Measurements from ENCODE around the gene NGFR. TPM values are rescaled to one million over a fixed set of nuclear protein-coding genes. Genes with fewer than 3 reads are reported as not detected.

Gene NGFR
- total RNA-seq, 1 experiment from 2014 or later, result 60.6 TPM

DNA sequence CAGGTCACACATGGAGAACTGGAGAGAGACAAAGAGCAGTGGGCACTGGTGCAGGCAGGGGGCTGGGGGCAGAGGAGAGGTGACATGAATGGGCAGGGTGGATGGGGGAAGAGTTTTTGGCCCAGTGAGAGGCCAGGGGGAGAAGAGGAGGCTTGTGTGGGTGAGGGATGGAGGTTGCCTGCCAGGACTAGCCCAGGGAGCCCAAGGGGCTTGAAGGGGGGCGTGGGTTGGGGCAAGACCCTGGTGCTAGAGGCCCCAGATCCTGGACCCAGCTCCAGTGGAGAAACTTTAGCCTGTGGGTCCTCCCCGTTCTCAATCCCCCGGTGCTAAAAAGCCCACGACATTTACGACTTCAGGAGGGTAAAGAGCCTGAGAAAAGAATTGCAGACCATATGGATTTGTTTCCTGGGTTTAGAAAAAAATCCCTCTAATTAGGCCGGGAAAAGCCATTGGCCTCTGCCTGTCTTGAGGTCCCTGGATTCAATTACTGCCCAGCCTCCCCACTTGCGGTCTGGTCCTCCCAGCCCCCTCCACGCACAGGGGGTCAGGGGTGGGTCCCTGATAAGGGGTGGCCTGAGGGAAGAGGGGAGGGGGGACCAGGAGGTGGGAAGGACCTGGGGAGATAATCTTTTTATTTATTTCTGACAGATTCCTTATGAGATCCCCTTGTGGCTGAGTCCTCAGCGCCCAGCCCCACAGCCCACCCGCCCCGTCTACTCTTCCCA lies 33.0 kb downstream of the NGFR start:
- intact Hi-C loops (cut with micrococcal nuclease; ENCODE audit: unreplicated experiment), result no loop called here
- ChIA-PET CTCF (no interaction called here), POLR2A (ENCODE audit: low non-redundant PET) (interaction anchor here (0.6 kb wide), 1 partner anchor 115 kb away, joined by 3 read pairs; no protein-coding TSS in a partner anchor)
- no peaks in the 10 kb centered on the region for H3K36me3 ChIP-seq (ENCODE audit: insufficient read depth, low read length, poor library complexity, severe bottlenecking)
- H3K4me1 ChIP-seq (ENCODE audit: insufficient read depth, low read length, poor library complexity, severe bottlenecking), result no peaks in the 10 kb centered on the region
- no peak overlapping the region for H3K27ac ChIP-seq (ENCODE audit: low read depth, low read length, poor library complexity, severe bottlenecking)
- TF ChIP-seq EZH2 (IDR thresholded peaks at IDR 0.05; ENCODE audit: borderline replicate concordance, low read depth, low read length, poor library complexity, severe bottlenecking) (no peak), CTCF (conservative IDR thresholded peaks at IDR 0.05; ENCODE audit: low read depth, low read length) (no peak)
- H3K9me3 ChIP-seq (ENCODE audit: low read depth, low read length, poor library complexity, severe bottlenecking), result no peaks in the 10 kb centered on the region
- BruUV-seq (replicated peaks), result no TSS peak
- no peaks in the 10 kb centered on the region for H3K27me3 ChIP-seq (replicated peaks; ENCODE audit: insufficient read depth, low read depth, low read length, poor library complexity)
- H3K4me3 ChIP-seq (ENCODE audit: low read depth, low read length, poor library complexity, severe bottlenecking), result no peak overlapping the region
- no peak for DNase-seq (ENCODE audit: low spot score)

DNA sequence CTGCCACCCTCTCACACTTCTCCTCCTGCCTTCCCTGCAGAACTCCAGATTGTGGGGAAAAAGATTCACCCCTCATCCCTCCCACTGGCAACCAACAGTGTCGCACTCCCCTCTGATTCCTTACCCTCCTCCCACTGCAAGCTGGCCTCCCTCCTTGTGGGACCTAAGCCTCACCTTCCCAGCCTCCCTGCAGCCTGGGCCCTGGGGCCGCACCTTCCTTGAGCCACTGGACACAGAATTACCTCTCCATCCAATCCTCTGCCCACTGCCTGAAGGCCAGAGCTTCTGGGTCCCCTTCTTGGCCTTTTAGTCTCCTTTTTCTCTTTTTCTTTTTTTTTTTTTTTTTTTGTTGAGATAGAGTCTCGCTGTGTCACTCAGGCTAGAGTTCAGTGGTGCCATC lies 33.9 kb downstream of the NGFR start:
- Histone ChIP-seq H3K4me1 (ENCODE audit: insufficient read depth, low read length, poor library complexity, severe bottlenecking) (no peaks in the 10 kb centered on the region), H3K27ac (ENCODE audit: low read depth, low read length, poor library complexity, severe bottlenecking) (no peak overlapping the region), H3K27me3 (replicated peaks; ENCODE audit: insufficient read depth, low read depth, low read length, poor library complexity) (no peaks in the 10 kb centered on the region), H3K9me3 (ENCODE audit: low read depth, low read length, poor library complexity, severe bottlenecking) (no peaks in the 10 kb centered on the region), H3K36me3 (ENCODE audit: insufficient read depth, low read length, poor library complexity, severe bottlenecking) (no peaks in the 10 kb centered on the region), H3K4me3 (ENCODE audit: low read depth, low read length, poor library complexity, severe bottlenecking) (no peak overlapping the region)
- intact Hi-C loops (cut with micrococcal nuclease; ENCODE audit: unreplicated experiment), result no loop called here
- DNase-seq (ENCODE audit: low spot score), result no peak
- CTCF ChIA-PET, result interaction anchor here (0.7 kb wide), 1 partner anchor 121 kb away, joined by 5 read pairs; no protein-coding TSS in a partner anchor
- no peak for TF ChIP-seq CTCF (conservative IDR thresholded peaks at IDR 0.05; ENCODE audit: low read depth, low read length)
- TF ChIP-seq EZH2 (IDR thresholded peaks at IDR 0.05; ENCODE audit: borderline replicate concordance, low read depth, low read length, poor library complexity, severe bottlenecking), result no peak
- BruUV-seq (replicated peaks), result no TSS peak
- POLR2A ChIA-PET (ENCODE audit: low non-redundant PET), result no interaction called here

- no peak for DNase-seq (ENCODE audit: low spot score)
- Histone ChIP-seq H3K27me3 (replicated peaks; ENCODE audit: insufficient read depth, low read depth, low read length, poor library complexity) (peaks cover 5% of the 10 kb centered on the region), H3K9me3 (ENCODE audit: low read depth, low read length, poor library complexity, severe bottlenecking) (no peaks in the 10 kb centered on the region), H3K4me1 (ENCODE audit: insufficient read depth, low read length, poor library complexity, severe bottlenecking) (no peaks in the 10 kb centered on the region), H3K4me3 (ENCODE audit: low read depth, low read length, poor library complexity, severe bottlenecking) (no peak overlapping the region), H3K36me3 (ENCODE audit: insufficient read depth, low read length, poor library complexity, severe bottlenecking) (no peaks in the 10 kb centered on the region), H3K27ac (ENCODE audit: low read depth, low read length, poor library complexity, severe bottlenecking) (no peak overlapping the region)
- TF ChIP-seq CTCF (conservative IDR thresholded peaks at IDR 0.05; ENCODE audit: low read depth, low read length) (no peak), EZH2 (IDR thresholded peaks at IDR 0.05; ENCODE audit: borderline replicate concordance, low read depth, low read length, poor library complexity, severe bottlenecking) (no peak)
- POLR2A ChIA-PET (ENCODE audit: low non-redundant PET), result no interaction called here
- no TSS peak for BruUV-seq (replicated peaks)
- CTCF ChIA-PET, result no interaction called here
- intact Hi-C loops (cut with micrococcal nuclease; ENCODE audit: unreplicated experiment), result no loop called here
Measured at GRCh38 chr17:49530118-49530517, 35.0 kb downstream of the NGFR start.
